Non-pigmented ciliary epithelial cell (primary cell): ENCODE data around the gene RND1.

Experiments used
- DNase-seq: peaks from one replicate; pipeline ENCODE4 v3.0.0-alpha.2; 2010; ENCODE audit warnings: low read depth

RND1 gene

GRCh38 chr12:48827513-48828096 is 38.1 kb downstream of the RND1 start:
- no peak for DNase-seq

- no peak for DNase-seq
These were observed 38.6 kb downstream of the RND1 start for GRCh38 chr12:48827026-48827425.

- DNase-seq, result no peak
These were observed 39.3 kb downstream of the RND1 start for GRCh38 chr12:48826209-48826855.

GRCh38 chr12:48824905-48825304 is 40.8 kb downstream of the RND1 start:
- DNase-seq, result no peak

- DNase-seq, result no peak
These were observed 41.6 kb downstream of the RND1 start for GRCh38 chr12:48824112-48824511.

GRCh38 chr12:48823281-48823680 is 42.4 kb downstream of the RND1 start:
- no peak for DNase-seq

GRCh38 chr12:48822711-48823110 is 43.0 kb downstream of the RND1 start:
- no peak for DNase-seq

- no peak for DNase-seq
These were observed 43.5 kb downstream of the RND1 start for GRCh38 chr12:48822139-48822538.

- DNase-seq, result no peak
These were observed 45.5 kb downstream of the RND1 start for GRCh38 chr12:48819986-48820725.

GRCh38 chr12:48818831-48819590 is 46.7 kb downstream of the RND1 start:
- DNase-seq, result no peak

- DNase-seq, result no peak
These were observed 47.5 kb downstream of the RND1 start, which contains the start of gene CACNB3 for GRCh38 chr12:48817873-48818830. TSS of gene CACNB3 (plus strand) at chr12:48818496. CDS start at chr12:48818930, 434 bp downstream.

GRCh38 chr12:48816143-48816854 is 49.4 kb downstream of the RND1 start:
- DNase-seq, result no peak

- DNase-seq, result no peak
These were observed 50.3 kb downstream of the RND1 start for GRCh38 chr12:48815126-48816110.

- DNase-seq, result no peak
These were observed 51.2 kb downstream of the RND1 start for GRCh38 chr12:48814262-48815125.

- no peak for DNase-seq
These were observed 52.0 kb downstream of the RND1 start for GRCh38 chr12:48813465-48814261.

GRCh38 chr12:48812389-48812788 is 53.3 kb downstream of the RND1 start:
- no peak for DNase-seq

- no peak for DNase-seq
These were observed 54.1 kb downstream of the RND1 start for GRCh38 chr12:48811437-48812090.
